OCI-LY7 (cell line): ENCODE data around the gene HEATR5A. TPM values are rescaled to one million over a fixed set of nuclear protein-coding genes. Genes with fewer than 3 reads are reported as not detected.

Experiments
- BruUV-seq: library from RNA; stranded (reverse); fragments of 400-500 nt; replicated peaks from 2 replicates; lab custom pipeline; 2021; lab: Mats Ljungman, UMichigan
- CTCF ChIA-PET: fragments of 300-600 bp; sonication (Branson Sonifier 250); formaldehyde crosslinking; loops from one replicate; lab custom pipeline; 2022; ENCODE audit warnings: antibody characterized with exemption; ENCODE audit not compliant: unreplicated experiment; lab: Charles Lee
- POLR2A ChIA-PET: fragments of 300-600 bp; sonication (Branson Sonifier 250); formaldehyde crosslinking; loops from one replicate; lab custom pipeline; 2022; ENCODE audit warnings: antibody characterized with exemption; lab: Charles Lee
- DNase-seq: peaks from one replicate; pipeline ENCODE4 v3.0.0-alpha.2; 2015; ENCODE audit warnings: low spot score
- H2AFZ ChIP-seq: fragments of 200-600 bp; sonication (generic), shearing (Covaris generic); 2 replicates; pipeline ENCODE4 v1.6.1; 2014; ENCODE audit warnings: mild to moderate bottlenecking, antibody characterized with exemption, low read length, moderate library complexity
- H3K27ac ChIP-seq: fragments of 200-600 bp; sonication (generic); 2 replicates; pipeline ENCODE4 v1.5.1; 2014; ENCODE audit warnings: mixed run types, low read depth, mild to moderate bottlenecking, moderate library complexity, low read length, inconsistent platforms; ENCODE audit not compliant: poor library complexity, severe bottlenecking
- H3K36me3 ChIP-seq: fragments of 200-600 bp; sonication (generic); 2 replicates; pipeline ENCODE4 v1.6.1; 2014; ENCODE audit warnings: mild to moderate bottlenecking, antibody characterized with exemption, low read length, moderate library complexity, mixed read lengths; ENCODE audit not compliant: insufficient read depth
- H3K4me1 ChIP-seq: fragments of 200-600 bp; sonication (generic); 2 replicates; pipeline ENCODE4 v1.5.1; 2014; ENCODE audit warnings: mild to moderate bottlenecking, low read length; ENCODE audit not compliant: insufficient read depth, poor library complexity, severe bottlenecking
- H3K4me2 ChIP-seq: fragments of 200-600 bp; sonication (generic); 2 replicates; pipeline ENCODE4 v1.6.1; 2014; ENCODE audit warnings: mild to moderate bottlenecking, low read length
- H3K4me3 ChIP-seq: fragments of 200-600 bp; sonication (generic); 2 replicates; pipeline ENCODE4 v1.5.1; 2014; ENCODE audit warnings: mild to moderate bottlenecking, low read depth, low read length; ENCODE audit not compliant: poor library complexity, severe bottlenecking
- H3K79me2 ChIP-seq: fragments of 200-600 bp; sonication (generic); 2 replicates; pipeline ENCODE4 v1.6.1; 2016; ENCODE audit warnings: low read depth, mild to moderate bottlenecking, low read length, moderate library complexity, mixed read lengths; ENCODE audit not compliant: insufficient read depth
- H3K9me2 ChIP-seq: fragments of 200-600 bp; sonication (generic); 2 replicates; pipeline ENCODE4 v1.6.1; 2016; ENCODE audit warnings: mild to moderate bottlenecking, low read length, mixed read lengths; ENCODE audit not compliant: insufficient read depth
- H3K9me3 ChIP-seq: fragments of 200-600 bp; sonication (generic); 2 replicates; pipeline ENCODE4 v1.6.1; 2014; ENCODE audit warnings: mild to moderate bottlenecking, mixed run types, low read length, mixed read lengths
- H4K20me1 ChIP-seq: fragments of 200-600 bp; sonication (generic); 2 replicates; pipeline ENCODE4 v1.6.1; 2014; ENCODE audit warnings: mild to moderate bottlenecking, antibody characterized with exemption, low read length, moderate library complexity, mixed read lengths; ENCODE audit not compliant: insufficient read depth
- EZH2phosphoT487 ChIP-seq: fragments of 200-600 bp; sonication (generic); IDR thresholded peaks from 2 replicates; pipeline ENCODE4 v1.6.1; 2018; ENCODE audit warnings: low read depth, borderline replicate concordance, mild to moderate bottlenecking, mixed run types, antibody characterized with exemption, low read length, moderate library complexity, mixed read lengths
- intact Hi-C: fragments of 100-400 bp; cut with micrococcal nuclease; formaldehyde crosslinking; loops from one replicate; pipeline ENCODE4 v1.10.0; 2022; ENCODE audit not compliant: unreplicated experiment
- total RNA-seq, 2 experiments: library from RNA; depleted of rRNA in 1 of 2; stranded (reverse); fragments of >200 nt in 1 of 2; shearing (Covaris generic) in 1 of 2; gene quantifications; 2 replicates each; pipeline ENCODE4 v1.2.3, GENCODE V29; 2014 to 2022
- TF ChIP-seq, protein P1 (sequence below): fragments of 200-600 bp; sonication (generic); conservative IDR thresholded peaks from 2 replicates; pipeline ENCODE4 v1.5.1; 2014; ENCODE audit warnings: mild to moderate bottlenecking, antibody characterized with exemption, low read length, moderate library complexity, mixed read lengths

The HEATR5A gene
- total RNA-seq, 2 experiments from 2014 or later = 12.0 to 16.2 TPM

DNA sequence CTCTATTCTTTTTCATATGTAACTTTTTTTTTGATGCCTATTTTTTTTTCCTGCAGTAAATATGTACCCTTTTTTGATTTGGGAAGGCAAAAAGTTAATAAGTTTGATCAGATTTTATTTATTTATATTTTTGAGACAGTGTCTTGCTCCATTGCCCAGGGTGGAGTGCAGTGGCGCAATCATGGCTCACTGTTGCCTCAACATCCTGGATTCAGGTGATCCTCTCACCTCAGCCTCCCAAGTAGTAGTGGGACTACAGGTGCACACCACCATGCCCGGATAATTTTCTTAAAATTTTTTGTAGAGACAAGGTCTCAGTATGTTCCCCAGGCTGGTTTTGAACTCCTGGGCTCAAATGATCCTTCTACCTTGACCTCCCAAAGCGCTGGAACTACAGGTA lies 79.1 kb downstream of the HEATR5A start:
- ChIA-PET CTCF (no interaction called here), POLR2A (no interaction called here)
- Histone ChIP-seq H2AFZ (no peak overlapping the region), H3K4me3 (no peak overlapping the region), H3K4me2 (no peak overlapping the region), H3K9me3 (no peaks in the 10 kb centered on the region), H3K9me2 (no peaks in the 10 kb centered on the region), H3K79me2 (no peaks in the 10 kb centered on the region), H3K27ac (no peak overlapping the region), H3K36me3 (peaks cover 8% of the 10 kb centered on the region; the same call in 1 of the 2 replicates), H4K20me1 (no peaks in the 10 kb centered on the region), H3K4me1 (no peaks in the 10 kb centered on the region)
- intact Hi-C loops = no loop called here
- BruUV-seq = no TSS peak
- TF ChIP-seq, protein P1, sequence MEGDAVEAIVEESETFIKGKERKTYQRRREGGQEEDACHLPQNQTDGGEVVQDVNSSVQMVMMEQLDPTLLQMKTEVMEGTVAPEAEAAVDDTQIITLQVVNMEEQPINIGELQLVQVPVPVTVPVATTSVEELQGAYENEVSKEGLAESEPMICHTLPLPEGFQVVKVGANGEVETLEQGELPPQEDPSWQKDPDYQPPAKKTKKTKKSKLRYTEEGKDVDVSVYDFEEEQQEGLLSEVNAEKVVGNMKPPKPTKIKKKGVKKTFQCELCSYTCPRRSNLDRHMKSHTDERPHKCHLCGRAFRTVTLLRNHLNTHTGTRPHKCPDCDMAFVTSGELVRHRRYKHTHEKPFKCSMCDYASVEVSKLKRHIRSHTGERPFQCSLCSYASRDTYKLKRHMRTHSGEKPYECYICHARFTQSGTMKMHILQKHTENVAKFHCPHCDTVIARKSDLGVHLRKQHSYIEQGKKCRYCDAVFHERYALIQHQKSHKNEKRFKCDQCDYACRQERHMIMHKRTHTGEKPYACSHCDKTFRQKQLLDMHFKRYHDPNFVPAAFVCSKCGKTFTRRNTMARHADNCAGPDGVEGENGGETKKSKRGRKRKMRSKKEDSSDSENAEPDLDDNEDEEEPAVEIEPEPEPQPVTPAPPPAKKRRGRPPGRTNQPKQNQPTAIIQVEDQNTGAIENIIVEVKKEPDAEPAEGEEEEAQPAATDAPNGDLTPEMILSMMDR = no peak
- TF ChIP-seq EZH2phosphoT487 = no peak
- no peak for DNase-seq

DNA sequence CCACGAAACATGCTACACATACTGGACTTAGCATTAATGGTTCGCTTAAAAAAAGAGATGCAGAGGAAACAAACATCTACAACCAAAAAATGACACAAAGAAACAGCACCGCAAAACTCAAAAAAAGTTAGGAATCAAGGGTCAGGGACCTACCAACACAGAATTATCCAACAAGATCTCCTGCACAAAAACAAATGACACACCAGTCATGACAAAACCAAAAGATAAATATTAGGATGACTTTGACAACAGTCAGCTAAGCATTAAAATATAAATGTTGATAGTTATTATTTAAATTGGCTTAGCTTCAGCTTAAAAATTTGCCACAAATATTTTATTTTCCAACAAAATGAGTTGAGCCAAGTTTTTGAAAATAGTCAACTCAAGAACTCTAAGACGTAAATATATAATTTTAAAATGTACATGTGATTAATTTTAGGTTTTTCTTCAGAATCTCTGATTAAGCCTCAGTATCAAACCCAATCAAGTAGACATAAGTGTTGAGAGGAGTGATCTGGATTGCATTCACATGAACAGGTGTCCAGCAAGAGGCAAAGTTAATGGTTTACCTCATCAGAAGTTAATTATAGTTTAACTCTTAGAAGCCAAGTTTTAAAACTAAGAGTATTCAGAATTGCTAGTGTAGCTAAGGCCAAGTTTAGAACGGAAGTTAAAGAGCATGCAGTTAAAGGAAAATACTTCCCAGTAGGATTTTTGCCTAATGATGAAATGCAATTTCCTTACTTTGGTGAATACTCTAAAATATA lies 79.9 kb downstream of the HEATR5A start:
- Histone ChIP-seq H3K4me2 (no peak overlapping the region), H2AFZ (no peak overlapping the region), H3K27ac (no peak overlapping the region), H3K4me1 (no peaks in the 10 kb centered on the region), H3K9me3 (no peaks in the 10 kb centered on the region), H4K20me1 (no peaks in the 10 kb centered on the region), H3K36me3 (peaks cover 8% of the 10 kb centered on the region; the same call in 1 of the 2 replicates), H3K79me2 (no peaks in the 10 kb centered on the region), H3K4me3 (no peak overlapping the region), H3K9me2 (no peaks in the 10 kb centered on the region)
- intact Hi-C loops = no loop called here
- ChIA-PET CTCF (no interaction called here), POLR2A (no interaction called here)
- no peak for TF ChIP-seq EZH2phosphoT487
- TF ChIP-seq, protein P1 = no peak
- BruUV-seq = no TSS peak
- DNase-seq = no peak

- POLR2A ChIA-PET = no interaction called here
- H3K27ac ChIP-seq = no peak overlapping the region
- CTCF ChIA-PET = no interaction called here
- TF ChIP-seq, protein P1 = no peak
- TF ChIP-seq EZH2phosphoT487 = no peak
- no peaks in the 10 kb centered on the region for H3K9me3 ChIP-seq
- no peak overlapping the region for H2AFZ ChIP-seq
- no peaks in the 10 kb centered on the region for H4K20me1 ChIP-seq
- no TSS peak for BruUV-seq
- H3K4me2 ChIP-seq = no peak overlapping the region
- no peaks in the 10 kb centered on the region for H3K4me1 ChIP-seq
- H3K36me3 ChIP-seq = peaks cover 8% of the 10 kb centered on the region; the same call in 1 of the 2 replicates
- H3K4me3 ChIP-seq = no peak overlapping the region
- no peak for DNase-seq
- intact Hi-C loops = no loop called here
- H3K79me2 ChIP-seq = no peaks in the 10 kb centered on the region
- no peaks in the 10 kb centered on the region for H3K9me2 ChIP-seq
Measured at GRCh38 chr14:31339743-31340142, 80.6 kb downstream of the HEATR5A start.
